RPMI7951 (cell line): ENCODE results near the gene HAUS2. TPM values are rescaled to one million over a fixed set of nuclear protein-coding genes. Genes with fewer than 3 reads are reported as not detected.

Source experiments
- DNase-seq: peaks from one replicate; pipeline ENCODE4 v3.0.0-alpha.2; 2012; ENCODE audit warnings: low read depth
- total RNA-seq: library from RNA; depleted of rRNA; stranded (reverse); fragments of >200 nt; shearing (Covaris generic); gene quantifications from 2 replicates; pipeline ENCODE4 v1.2.3, GENCODE V29; 2014; rRNA removed

HAUS2 gene
- total RNA-seq, 1 experiment from 2014 or later = 59.8 TPM

GRCh38 chr15:42608110-42608531 lies 59.5 kb downstream of the HAUS2 start:
- peak; percentile 77 for DNase-seq

GRCh38 chr15:42608752-42609488 lies 60.3 kb downstream of the HAUS2 start:
- no peak for DNase-seq

GRCh38 chr15:42611532-42611931 lies 62.9 kb downstream of the HAUS2 start:
- DNase-seq = no peak

- no peak for DNase-seq
These were observed 63.8 kb downstream of the HAUS2 start for GRCh38 chr15:42612367-42612912.

- no peak for DNase-seq
These were observed 67.5 kb downstream of the HAUS2 start for GRCh38 chr15:42616107-42616506.

Other genes with a start within 250 kb of the HAUS2 start
- gene CAPN3, start 189.3 kb upstream of the HAUS2 start, total RNA-seq = not detected in 2 replicates
- 37.0 and 40.4 TPM in 2 replicates for gene ZNF106, start 57.7 kb upstream of the HAUS2 start, total RNA-seq
- 101 and 108 TPM in 2 replicates for gene SNAP23, start 53.2 kb upstream of the HAUS2 start, total RNA-seq
- 32.3 and 33.7 TPM in 2 replicates for gene LRRC57, start within 50 bp of the HAUS2 start, total RNA-seq
- gene STARD9, start 26.8 kb downstream of the HAUS2 start, total RNA-seq = 4.4 and 5.9 TPM in 2 replicates
- 8.8 and 12.0 TPM in 2 replicates for gene CDAN1, start 188.3 kb downstream of the HAUS2 start, total RNA-seq